ENCODE results near the gene HDAC4.

- no peak for TF ChIP-seq ZNF24 (IDR thresholded peaks at IDR 0.05)
- no peak for TF ChIP-seq CTCF (IDR thresholded peaks at IDR 0.05 in 2 of 3, conservative IDR thresholded peaks at IDR 0.05 in 1 of 3; ENCODE audit: control insufficient read depth in 2 of 3, extremely low read depth in 1 of 3, insufficient read depth in 1 of 3, low read depth in 3 of 3, low read length in 3 of 3)
- TF ChIP-seq TCF7 (IDR thresholded peaks at IDR 0.05; ENCODE audit: borderline replicate concordance) = no peak
- no peak for TF ChIP-seq ZBTB33 (IDR thresholded peaks at IDR 0.05)
These were observed 18.1 kb upstream of the HDAC4 start for GRCh38 chr2:239418918-239419317.

All from GM12878 (cell line).